GM21528 (cell line): ENCODE results near the gene SNN.

Experiments
- ATAC-seq: cut with Tn5 transposase; IDR thresholded peaks from one replicate; pipeline ENCODE4 v1.9.1; 2021; ENCODE audit warnings: mild to moderate bottlenecking, moderate library complexity; ENCODE audit not compliant: unreplicated experiment, low FRiP score

SNN gene

DNA sequence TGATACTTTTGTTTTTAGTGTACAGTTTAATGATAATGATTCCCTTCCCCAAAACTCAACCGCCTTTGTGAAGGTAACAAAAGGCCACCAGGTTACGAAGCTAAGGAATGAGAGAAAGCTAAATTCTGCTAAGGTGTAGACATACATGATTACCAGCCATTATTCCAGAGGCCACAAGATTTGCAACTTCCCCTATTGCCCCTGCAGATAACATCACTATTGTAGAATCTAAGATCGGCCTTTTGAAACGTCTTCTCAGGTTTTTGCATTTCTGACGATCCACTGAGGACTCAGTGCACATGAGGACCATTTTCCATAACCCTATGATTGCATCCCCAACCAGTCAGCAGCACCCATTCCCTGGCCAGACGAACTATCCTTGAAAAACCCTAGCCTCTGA is 33.9 kb upstream of the SNN start:
- ATAC-seq, result no peak

- no peak for ATAC-seq
These were observed 33.1 kb upstream of the SNN start for GRCh38 chr16:11635113-11635652.

DNA sequence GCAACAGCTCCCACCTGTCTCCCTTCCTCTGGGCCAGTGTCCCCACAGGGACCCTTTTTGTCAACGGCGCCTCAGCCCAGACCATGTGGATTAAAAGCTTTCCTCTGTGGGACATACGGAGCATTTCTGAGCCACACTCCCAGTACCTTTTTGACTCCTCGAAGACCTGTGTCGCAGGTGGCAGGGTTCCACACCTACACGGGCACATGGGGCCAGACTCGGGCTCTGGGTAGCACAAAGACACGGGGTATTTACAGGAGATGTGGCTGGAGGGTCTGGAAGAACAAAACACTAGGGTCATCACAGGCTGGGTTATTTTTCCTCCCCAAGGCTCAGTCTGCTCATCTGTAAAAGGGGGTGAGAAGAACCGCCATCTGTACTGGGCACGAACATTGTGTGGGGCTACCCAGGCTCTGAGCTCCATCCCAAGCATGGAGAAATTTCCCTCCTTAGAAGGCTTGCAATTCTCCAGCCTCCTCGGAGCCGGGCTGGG is 32.5 kb upstream of the SNN start:
- ATAC-seq, result no peak

GRCh38 chr16:11636172-11636721 is 32.0 kb upstream of the SNN start:
- ATAC-seq, result no peak

DNA sequence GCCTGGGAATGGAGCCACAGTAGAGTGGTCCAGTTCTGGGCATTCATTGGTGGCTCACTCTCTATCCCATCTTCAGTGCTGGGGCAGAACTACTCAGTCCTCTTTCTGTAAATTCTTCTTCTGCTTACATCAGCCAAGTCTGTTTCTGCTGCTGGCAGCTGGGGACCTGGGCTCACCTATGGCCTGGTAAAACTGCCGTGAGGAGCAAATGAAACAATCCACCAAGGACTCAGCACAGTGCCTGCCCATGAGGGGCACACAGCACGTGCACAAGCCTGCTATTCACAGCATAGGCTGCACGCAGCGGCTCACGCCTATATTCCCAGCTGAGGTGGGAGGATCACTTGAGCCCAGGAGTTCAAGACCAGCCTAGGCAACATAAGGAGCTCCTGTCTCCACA is 30.9 kb upstream of the SNN start:
- ATAC-seq, result no peak

- no peak for ATAC-seq
These were observed 30.1 kb upstream of the SNN start for GRCh38 chr16:11638140-11638539.

DNA sequence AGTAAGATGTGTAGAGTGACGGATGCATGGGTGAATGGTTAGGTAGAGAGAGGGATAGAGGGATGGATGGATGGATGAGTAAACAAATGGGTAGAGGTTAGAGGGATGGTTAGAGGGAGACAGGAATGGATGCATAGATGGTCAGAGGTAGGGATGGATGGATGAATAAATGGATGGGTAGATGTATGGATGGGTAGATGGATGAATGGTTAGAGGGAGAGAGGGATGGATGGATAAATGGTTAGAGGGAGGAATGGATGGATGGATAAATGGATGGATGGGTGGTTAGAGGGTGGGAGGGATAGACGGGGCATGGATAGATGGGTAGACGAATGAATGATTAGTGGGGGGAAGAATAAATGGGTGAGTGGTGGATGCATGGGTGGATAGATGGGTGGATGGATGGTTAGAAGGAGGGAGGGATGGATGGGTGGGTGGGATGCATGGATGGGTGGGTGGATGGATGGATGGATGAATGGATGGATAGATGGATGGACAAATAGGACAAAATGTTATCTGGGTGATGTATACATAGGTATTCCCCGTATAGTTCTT is 29.2 kb upstream of the SNN start:
- no peak for ATAC-seq

- no peak for ATAC-seq
These were observed 28.0 kb upstream of the SNN start for GRCh38 chr16:11639925-11640899.

GRCh38 chr16:11640987-11641817 is 27.1 kb upstream of the SNN start:
- no peak for ATAC-seq

DNA sequence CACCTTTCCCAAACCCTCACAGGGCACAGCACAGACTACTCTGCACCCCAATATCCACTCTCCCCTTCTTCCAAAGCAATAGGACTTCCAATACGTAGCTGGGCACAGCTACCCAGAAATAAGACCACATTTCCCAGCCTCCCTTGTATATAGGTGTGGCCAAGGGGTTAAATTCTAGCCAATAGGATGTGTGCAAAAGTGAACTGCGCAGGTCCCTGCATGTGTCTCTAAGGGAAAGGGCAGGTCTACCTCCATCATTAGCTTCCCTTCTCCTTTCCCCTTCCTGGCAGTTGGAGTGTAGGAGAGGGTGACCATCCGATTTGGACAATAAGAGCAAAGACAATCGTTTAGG is 25.5 kb upstream of the SNN start:
- no peak for ATAC-seq

- no peak for ATAC-seq
These were observed 19.0 kb upstream of the SNN start for GRCh38 chr16:11649276-11649675.

DNA sequence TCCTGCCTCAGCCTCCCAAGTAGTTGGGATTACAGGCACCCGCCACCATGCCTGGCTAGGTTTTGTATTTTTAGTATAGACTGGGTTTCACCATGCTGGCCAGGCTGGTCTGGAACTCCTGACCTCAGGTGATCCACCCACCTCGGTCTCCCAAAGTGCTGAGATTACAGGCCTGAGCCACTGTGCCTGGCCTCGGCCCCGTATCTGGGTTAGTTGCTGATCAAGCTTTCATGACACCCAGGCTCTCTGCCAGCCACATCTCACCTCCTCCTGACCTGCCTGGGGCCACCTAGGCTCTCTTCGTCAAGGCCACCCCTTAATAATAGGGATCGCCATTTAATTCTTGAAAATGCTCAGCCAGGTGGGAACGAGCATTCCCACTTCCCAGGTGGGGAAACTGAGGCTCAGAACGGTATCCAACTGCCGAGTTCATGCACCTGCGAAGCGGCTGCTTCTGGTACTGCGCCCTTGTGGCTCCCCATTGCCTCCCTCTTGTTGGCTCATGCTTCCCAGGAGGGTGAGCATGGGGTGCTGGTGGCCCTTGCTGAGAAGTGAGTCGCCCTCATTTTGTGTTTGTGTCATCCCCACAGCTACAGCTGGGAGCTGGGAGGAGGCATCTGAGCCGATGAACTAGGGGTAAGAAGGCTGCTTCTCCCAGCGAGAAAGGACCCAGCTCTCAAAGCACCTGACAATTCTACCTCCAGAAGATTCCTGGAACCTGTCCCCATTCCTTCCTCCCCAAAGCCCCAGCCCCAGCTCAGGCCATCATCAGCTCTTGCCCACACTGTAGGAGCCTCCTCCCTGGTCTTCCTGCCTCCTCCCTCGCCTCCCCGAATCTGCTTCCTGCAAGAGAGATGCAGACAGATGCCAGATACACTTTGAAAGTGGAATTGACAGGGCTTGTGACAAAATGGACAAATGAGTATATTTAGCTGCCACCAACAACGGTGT is 17.3 kb upstream of the SNN start:
- ATAC-seq, result no peak

- ATAC-seq, result no peak
These were observed 16.5 kb upstream of the SNN start for GRCh38 chr16:11651796-11652195.

GRCh38 chr16:11655655-11656054 is 12.6 kb upstream of the SNN start:
- no peak for ATAC-seq

GRCh38 chr16:11657556-11657955 is 10.7 kb upstream of the SNN start:
- no peak for ATAC-seq

DNA sequence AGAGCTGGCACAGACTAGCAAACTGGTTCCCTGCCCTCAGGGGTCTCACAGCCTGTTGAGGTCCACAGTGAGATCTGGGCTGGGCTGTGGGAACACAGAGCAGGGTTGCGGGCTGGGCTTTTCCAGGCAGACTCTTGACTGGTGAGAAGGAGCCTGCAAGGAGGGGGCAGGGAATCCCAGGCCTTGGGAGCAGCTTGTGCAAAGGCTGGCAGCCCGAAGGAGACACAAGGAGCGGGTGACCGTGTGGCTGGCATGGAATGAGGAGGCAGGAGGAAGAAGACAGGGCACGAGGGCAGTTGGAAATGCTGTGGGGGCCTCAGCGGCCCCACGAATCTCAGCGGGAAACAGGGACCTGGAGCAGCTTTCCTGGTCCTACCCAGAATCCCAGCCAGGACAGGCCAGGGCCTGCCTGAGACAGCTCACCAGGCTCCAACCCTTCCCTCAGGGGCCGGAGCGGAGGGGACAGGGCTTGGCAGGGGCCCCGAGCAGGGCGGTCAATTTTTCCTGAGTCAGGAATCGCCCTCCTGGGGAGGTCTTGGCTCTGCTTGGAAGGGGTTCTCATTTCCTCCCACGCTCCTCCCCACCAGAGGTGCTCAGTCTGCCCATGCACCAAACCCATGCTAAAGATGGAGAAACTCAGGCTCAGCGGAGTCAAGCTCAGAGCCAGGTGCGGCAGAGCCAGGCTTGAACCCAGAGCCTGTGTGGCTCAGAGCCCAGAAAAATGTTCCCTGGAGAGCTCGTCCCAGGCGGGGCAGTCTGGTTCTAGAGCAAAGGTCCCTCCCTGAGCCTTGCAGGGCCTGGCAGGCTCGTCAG is 9.2 kb upstream of the SNN start:
- ATAC-seq, result no peak

GRCh38 chr16:11660565-11660964 is 7.7 kb upstream of the SNN start:
- ATAC-seq, result no peak

GRCh38 chr16:11662582-11662981 is 5.7 kb upstream of the SNN start:
- ATAC-seq, result no peak

- ATAC-seq, result no peak
These were observed 3.2 kb upstream of the SNN start for GRCh38 chr16:11665071-11665491.
